ENCODE measurements around the gene FRMD5.

Gene FRMD5

GRCh38 chr15:44160796-44161195, 34.3 kb downstream of the FRMD5 start:
- no peak for DNase-seq (ENCODE audit: low spot score)

GRCh38 chr15:44159492-44159891, 35.6 kb downstream of the FRMD5 start:
- no peak for DNase-seq (ENCODE audit: low spot score)

- DNase-seq (ENCODE audit: low spot score): no peak
Observed at GRCh38 chr15:44158111-44158510, 37.0 kb downstream of the FRMD5 start.

GRCh38 chr15:44157679-44158078, 37.4 kb downstream of the FRMD5 start:
- DNase-seq (ENCODE audit: low spot score): peak; percentile 60

GRCh38 chr15:44153352-44153751, 41.7 kb downstream of the FRMD5 start:
- DNase-seq (ENCODE audit: low spot score): no peak

- DNase-seq (ENCODE audit: low spot score): no peak
Observed at GRCh38 chr15:44149224-44149623, 45.8 kb downstream of the FRMD5 start.

GRCh38 chr15:44148580-44148979, 46.5 kb downstream of the FRMD5 start:
- DNase-seq (ENCODE audit: low spot score): no peak

GRCh38 chr15:44147636-44148035, 47.4 kb downstream of the FRMD5 start:
- DNase-seq (ENCODE audit: low spot score): no peak

- DNase-seq (ENCODE audit: low spot score): no peak
Observed at GRCh38 chr15:44145495-44145894, 49.6 kb downstream of the FRMD5 start.

GRCh38 chr15:44144992-44145391, 50.1 kb downstream of the FRMD5 start:
- no peak for DNase-seq (ENCODE audit: low spot score)

GRCh38 chr15:44144184-44144583, 50.9 kb downstream of the FRMD5 start:
- no peak for DNase-seq (ENCODE audit: low spot score)

- peak; percentile 15 for DNase-seq (ENCODE audit: low spot score)
Observed at GRCh38 chr15:44137750-44138149, 57.3 kb downstream of the FRMD5 start.

- DNase-seq (ENCODE audit: low spot score): no peak
Observed at GRCh38 chr15:44136991-44137477, 58.0 kb downstream of the FRMD5 start.

- DNase-seq (ENCODE audit: low spot score): no peak
Observed at GRCh38 chr15:44132057-44132456, 63.0 kb downstream of the FRMD5 start.

GRCh38 chr15:44130778-44131177, 64.3 kb downstream of the FRMD5 start:
- DNase-seq (ENCODE audit: low spot score): peak; percentile 26

- DNase-seq (ENCODE audit: low spot score): no peak
Observed at GRCh38 chr15:44129911-44130310, 65.2 kb downstream of the FRMD5 start.

- no peak for DNase-seq (ENCODE audit: low spot score)
Observed at GRCh38 chr15:44128443-44128842, 66.6 kb downstream of the FRMD5 start.

- DNase-seq (ENCODE audit: low spot score): no peak
Observed at GRCh38 chr15:44125879-44126278, 69.2 kb downstream of the FRMD5 start.

GRCh38 chr15:44102675-44103254, 92.3 kb downstream of the FRMD5 start:
- DNase-seq (ENCODE audit: low spot score): peak; percentile 83

- DNase-seq (ENCODE audit: low spot score): peak; percentile 68
Observed at GRCh38 chr15:44101944-44102343, 93.1 kb downstream of the FRMD5 start.

- no peak for DNase-seq (ENCODE audit: low spot score)
Observed at GRCh38 chr15:44101286-44101685, 93.8 kb downstream of the FRMD5 start.

GRCh38 chr15:44099671-44100070, 95.4 kb downstream of the FRMD5 start:
- peak; percentile 20 for DNase-seq (ENCODE audit: low spot score)

- no peak for DNase-seq (ENCODE audit: low spot score)
Observed at GRCh38 chr15:44097552-44097951, 97.5 kb downstream of the FRMD5 start.

GRCh38 chr15:44096596-44096995, 98.5 kb downstream of the FRMD5 start:
- DNase-seq (ENCODE audit: low spot score): no peak
